GM12878 (cell line): ENCODE data around the gene ISY1.

Experiments
- MYC ChIP-seq: IDR thresholded peaks from 2 replicates; pipeline ENCODE4 v1.6.1; 2011; ENCODE audit warnings: mild to moderate bottlenecking, low read length, moderate library complexity, inconsistent platforms; ENCODE audit not compliant: insufficient read depth, insufficient replicate concordance, insufficient read length, severe bottlenecking
- NFYA ChIP-seq: IDR thresholded peaks from 2 replicates; pipeline ENCODE4 v1.6.1; 2011; ENCODE audit warnings: low read depth, mild to moderate bottlenecking, low read length, improper control_type of control experiment, borderline replicate concordance
- NRF1 ChIP-seq: conservative IDR thresholded peaks from 2 replicates; pipeline ENCODE4 v1.6.1; 2011; ENCODE audit warnings: mild to moderate bottlenecking, low read depth, low read length, improper control_type of control experiment
- RFX5 ChIP-seq: IDR thresholded peaks from 2 replicates; pipeline ENCODE4 v1.6.1; 2011; ENCODE audit warnings: low read depth, low read length, improper control_type of control experiment
- SREBF1 ChIP-seq: IDR thresholded peaks from 2 replicates; pipeline ENCODE4 v1.6.1; 2012; ENCODE audit warnings: mild to moderate bottlenecking, low read length
- TAF1 ChIP-seq: IDR thresholded peaks from 2 replicates; pipeline ENCODE4 v1.6.1; 2011; ENCODE audit warnings: mild to moderate bottlenecking, low read depth, low read length, borderline replicate concordance
- ZSCAN29 ChIP-seq: fragments of 450-650 bp; IDR thresholded peaks from 2 replicates; pipeline ENCODE4 v1.6.1; 2017; ENCODE audit warnings: mild to moderate bottlenecking, moderate library complexity
- TF ChIP-seq, protein P1 (sequence below), 3 experiments: IDR thresholded peaks in 2 of 3; conservative IDR thresholded peaks in 1 of 3; 2 replicates each; pipeline ENCODE4 v1.5.1; 2011; ENCODE audit warnings: low read depth in 3 of 3, low read length in 3 of 3, mild to moderate bottlenecking in 3 of 3, control low read depth in 2 of 3, moderate library complexity in 2 of 3, inconsistent platforms in 1 of 3, mixed read lengths in 1 of 3; ENCODE audit not compliant: control insufficient read depth in 2 of 3, insufficient read depth in 1 of 3; ENCODE audit errors: extremely low read depth in 1 of 3

DNA sequence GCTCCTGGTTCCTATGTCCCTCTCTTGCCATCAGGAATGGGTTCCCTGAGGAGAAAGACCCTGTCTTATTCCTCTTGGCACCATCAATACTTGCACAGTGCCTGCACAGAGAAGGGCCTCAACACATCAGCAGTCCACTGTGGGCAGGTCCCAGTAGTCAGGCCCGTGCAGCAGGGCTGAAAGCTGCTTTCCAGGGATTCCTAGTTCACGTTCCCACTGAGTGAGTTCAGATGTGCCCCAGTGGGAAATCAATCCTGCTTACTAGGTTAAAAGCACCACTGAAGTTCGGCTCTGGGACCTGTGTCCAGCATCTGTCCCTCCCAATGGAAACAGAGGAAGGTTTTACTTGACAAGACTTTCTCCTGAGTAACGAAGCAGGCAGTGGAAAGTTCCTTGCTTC lies 55.0 kb downstream of the ISY1 start:
- TF ChIP-seq, protein P1, sequence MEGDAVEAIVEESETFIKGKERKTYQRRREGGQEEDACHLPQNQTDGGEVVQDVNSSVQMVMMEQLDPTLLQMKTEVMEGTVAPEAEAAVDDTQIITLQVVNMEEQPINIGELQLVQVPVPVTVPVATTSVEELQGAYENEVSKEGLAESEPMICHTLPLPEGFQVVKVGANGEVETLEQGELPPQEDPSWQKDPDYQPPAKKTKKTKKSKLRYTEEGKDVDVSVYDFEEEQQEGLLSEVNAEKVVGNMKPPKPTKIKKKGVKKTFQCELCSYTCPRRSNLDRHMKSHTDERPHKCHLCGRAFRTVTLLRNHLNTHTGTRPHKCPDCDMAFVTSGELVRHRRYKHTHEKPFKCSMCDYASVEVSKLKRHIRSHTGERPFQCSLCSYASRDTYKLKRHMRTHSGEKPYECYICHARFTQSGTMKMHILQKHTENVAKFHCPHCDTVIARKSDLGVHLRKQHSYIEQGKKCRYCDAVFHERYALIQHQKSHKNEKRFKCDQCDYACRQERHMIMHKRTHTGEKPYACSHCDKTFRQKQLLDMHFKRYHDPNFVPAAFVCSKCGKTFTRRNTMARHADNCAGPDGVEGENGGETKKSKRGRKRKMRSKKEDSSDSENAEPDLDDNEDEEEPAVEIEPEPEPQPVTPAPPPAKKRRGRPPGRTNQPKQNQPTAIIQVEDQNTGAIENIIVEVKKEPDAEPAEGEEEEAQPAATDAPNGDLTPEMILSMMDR (IDR thresholded peaks at IDR 0.05 in 2 of 3, conservative IDR thresholded peaks at IDR 0.05 in 1 of 3; ENCODE audit: control insufficient read depth in 2 of 3, extremely low read depth in 1 of 3, insufficient read depth in 1 of 3, low read depth in 3 of 3, low read length in 3 of 3), result no peak
- no peak for TF ChIP-seq ZSCAN29
- no peak for TF ChIP-seq RFX5
- no peak for TF ChIP-seq SREBF1
- TF ChIP-seq MYC, result no peak
- no peak for TF ChIP-seq NFYA
- no peak for TF ChIP-seq TAF1
- no peak for TF ChIP-seq NRF1
